Measurements from ENCODE around the gene SELENOI.
A peak's percentile ranks its signal among the peaks of the same experiment; 100 is the strongest.
"Not testable (repeated sequence)": the region's sequence is repeated elsewhere in the genome, so short reads cannot be mapped to it uniquely, and the experiment has no call there.

SELENOI gene

GRCh38 chr2:26345545-26346453 lies at the start of gene SELENOI:
TSS of gene SELENOI (plus strand) at chr2:26346143. CDS start at chr2:26346233, 90 bp downstream.
- DNase-seq, result peak; percentile 100

GRCh38 chr2:26297061-26297460 lies 48.9 kb upstream of the SELENOI start:
- no peak for DNase-seq

- no peak for DNase-seq
Observed at GRCh38 chr2:26298286-26298637, 47.7 kb upstream of the SELENOI start.

GRCh38 chr2:26298638-26299393 lies 47.1 kb upstream of the SELENOI start:
- DNase-seq, result peak; percentile 33

- DNase-seq, result peak; percentile 33
Observed at GRCh38 chr2:26299471-26300101, 46.4 kb upstream of the SELENOI start.

- peak; percentile 13 for DNase-seq
Observed at GRCh38 chr2:26300234-26300925, 45.6 kb upstream of the SELENOI start.

- no peak for DNase-seq
Observed at GRCh38 chr2:26302846-26303245, 43.1 kb upstream of the SELENOI start.

- DNase-seq, result not testable (repeated sequence)
Observed at GRCh38 chr2:26305094-26305493, 40.8 kb upstream of the SELENOI start.

GRCh38 chr2:26305540-26305939 lies 40.4 kb upstream of the SELENOI start:
- no peak for DNase-seq

GRCh38 chr2:26309921-26310320 lies 36.0 kb upstream of the SELENOI start:
- no peak for DNase-seq

- DNase-seq, result no peak
Observed at GRCh38 chr2:26312471-26312870, 33.5 kb upstream of the SELENOI start.

- DNase-seq, result no peak
Observed at GRCh38 chr2:26313446-26313845, 32.5 kb upstream of the SELENOI start.

- DNase-seq, result no peak
Observed at GRCh38 chr2:26314243-26314642, 31.7 kb upstream of the SELENOI start.

GRCh38 chr2:26316041-26316440 lies 29.9 kb upstream of the SELENOI start:
- no peak for DNase-seq

GRCh38 chr2:26316845-26317244 lies 29.1 kb upstream of the SELENOI start:
- DNase-seq, result no peak

- DNase-seq, result no peak
Observed at GRCh38 chr2:26317377-26318105, 28.4 kb upstream of the SELENOI start.

GRCh38 chr2:26318950-26319349 lies 27.0 kb upstream of the SELENOI start:
- DNase-seq, result no peak

- not testable (repeated sequence) for DNase-seq
Observed at GRCh38 chr2:26324479-26324878, 21.5 kb upstream of the SELENOI start.

GRCh38 chr2:26324903-26325302 lies 21.0 kb upstream of the SELENOI start:
- DNase-seq, result no peak

- no peak for DNase-seq
Observed at GRCh38 chr2:26325851-26326250, 20.1 kb upstream of the SELENOI start.

GRCh38 chr2:26326514-26326913 lies 19.4 kb upstream of the SELENOI start:
- no peak for DNase-seq

Measured in CD4-positive, alpha-beta T cell treated with Interleukin-21 for 1 hour (primary cell).